ENCODE data around the gene RUFY3.

Gene RUFY3

DNA sequence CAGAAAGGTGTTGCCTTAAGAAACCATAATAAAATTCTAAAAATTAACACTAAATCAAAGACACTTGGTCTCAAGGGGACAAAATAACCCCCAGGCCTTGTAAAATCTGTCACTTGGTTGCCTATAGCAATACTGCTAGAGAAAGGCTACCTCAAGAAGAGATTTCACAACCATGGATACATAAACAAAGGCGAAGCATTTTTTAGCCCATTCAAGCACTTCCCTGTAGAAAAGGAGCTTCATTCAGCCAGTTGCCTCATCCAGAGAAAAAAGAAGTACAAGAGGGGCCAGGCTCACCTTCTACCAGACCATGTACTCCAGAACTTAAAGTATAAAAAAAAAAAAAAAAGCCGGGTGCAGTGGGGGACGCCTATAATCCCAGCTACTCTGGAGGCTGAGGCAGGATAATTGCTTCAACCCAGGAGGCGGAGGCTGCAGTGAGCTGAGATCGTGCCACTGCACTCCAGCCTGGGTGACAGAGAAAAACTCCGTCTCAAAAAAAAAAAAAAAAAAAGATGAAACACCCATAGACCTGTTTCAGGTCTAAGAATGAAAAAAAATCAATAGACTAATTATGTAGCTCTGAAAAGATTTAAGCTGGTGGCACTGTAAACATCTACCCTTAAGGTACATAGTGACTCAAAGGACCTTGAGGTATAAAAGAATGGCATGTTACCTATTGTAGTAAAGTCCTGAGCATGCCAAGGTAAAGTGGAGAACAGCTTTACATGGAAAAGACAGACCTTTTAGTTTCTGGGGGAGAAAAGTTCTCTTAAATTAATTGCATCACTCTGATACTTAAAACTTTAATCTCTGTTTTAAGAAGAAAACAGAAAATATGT is 18.0 kb downstream of the RUFY3 start:
- Mint-ChIP-seq H3K4me1 (peaks cover 27% of the 10 kb centered on the region), H3K27ac (no peak overlapping the region), H3K27me3 (ENCODE audit: low read depth, poor library complexity) (peaks cover 3% of the 10 kb centered on the region), H3K9me3 (no peaks in the 10 kb centered on the region), H3K4me3 (no peak overlapping the region), H3K36me3 (ENCODE audit: low read depth) (no peaks in the 10 kb centered on the region)
- no peak for DNase-seq
- TF ChIP-seq, protein P1, sequence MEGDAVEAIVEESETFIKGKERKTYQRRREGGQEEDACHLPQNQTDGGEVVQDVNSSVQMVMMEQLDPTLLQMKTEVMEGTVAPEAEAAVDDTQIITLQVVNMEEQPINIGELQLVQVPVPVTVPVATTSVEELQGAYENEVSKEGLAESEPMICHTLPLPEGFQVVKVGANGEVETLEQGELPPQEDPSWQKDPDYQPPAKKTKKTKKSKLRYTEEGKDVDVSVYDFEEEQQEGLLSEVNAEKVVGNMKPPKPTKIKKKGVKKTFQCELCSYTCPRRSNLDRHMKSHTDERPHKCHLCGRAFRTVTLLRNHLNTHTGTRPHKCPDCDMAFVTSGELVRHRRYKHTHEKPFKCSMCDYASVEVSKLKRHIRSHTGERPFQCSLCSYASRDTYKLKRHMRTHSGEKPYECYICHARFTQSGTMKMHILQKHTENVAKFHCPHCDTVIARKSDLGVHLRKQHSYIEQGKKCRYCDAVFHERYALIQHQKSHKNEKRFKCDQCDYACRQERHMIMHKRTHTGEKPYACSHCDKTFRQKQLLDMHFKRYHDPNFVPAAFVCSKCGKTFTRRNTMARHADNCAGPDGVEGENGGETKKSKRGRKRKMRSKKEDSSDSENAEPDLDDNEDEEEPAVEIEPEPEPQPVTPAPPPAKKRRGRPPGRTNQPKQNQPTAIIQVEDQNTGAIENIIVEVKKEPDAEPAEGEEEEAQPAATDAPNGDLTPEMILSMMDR (IDR thresholded peaks at IDR 0.05), result no peak

DNA sequence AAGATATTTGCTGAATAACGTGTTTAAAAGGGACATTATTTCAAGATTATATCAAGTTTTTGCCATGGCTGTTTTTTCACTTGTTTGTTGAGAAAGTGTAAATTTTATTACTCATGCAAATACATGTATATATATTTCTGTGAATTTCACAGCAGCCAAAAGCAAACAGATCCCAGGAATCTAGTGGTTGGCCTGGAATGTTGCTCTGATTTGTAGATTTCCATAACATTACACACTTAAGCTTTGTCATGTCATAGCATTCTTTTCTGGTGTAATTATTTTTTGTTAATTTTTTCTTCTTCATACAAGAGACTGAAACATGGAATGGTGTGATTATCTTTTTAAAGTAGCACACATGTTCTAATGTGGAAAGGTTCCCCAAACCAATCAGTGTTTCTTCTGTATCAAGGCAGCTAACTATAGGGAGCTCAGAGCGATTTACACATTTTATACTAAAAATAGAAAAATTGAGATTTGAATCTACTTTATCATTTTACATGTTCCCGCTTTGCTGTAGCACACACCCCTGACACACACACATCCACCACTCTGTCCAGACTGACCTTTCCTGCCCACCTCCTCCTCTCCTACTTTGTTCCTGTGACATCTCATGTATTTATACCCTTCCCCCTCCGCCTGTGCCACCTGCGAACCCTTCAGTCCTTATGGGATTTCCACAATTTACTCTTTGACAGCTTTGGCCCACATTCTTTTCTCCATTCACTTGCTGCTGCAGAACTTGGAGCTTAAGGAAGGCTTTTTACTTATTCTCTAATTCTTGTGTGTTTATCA is 20.3 kb downstream of the RUFY3 start:
- Mint-ChIP-seq H3K9me3 (no peaks in the 10 kb centered on the region), H3K4me1 (peaks cover 21% of the 10 kb centered on the region), H3K27me3 (ENCODE audit: low read depth, poor library complexity) (peaks cover 3% of the 10 kb centered on the region), H3K4me3 (no peak overlapping the region), H3K36me3 (ENCODE audit: low read depth) (no peaks in the 10 kb centered on the region), H3K27ac (peak overlapping the region; percentile 65)
- TF ChIP-seq, protein P1 (IDR thresholded peaks at IDR 0.05), result no peak
- DNase-seq, result no peak

DNA sequence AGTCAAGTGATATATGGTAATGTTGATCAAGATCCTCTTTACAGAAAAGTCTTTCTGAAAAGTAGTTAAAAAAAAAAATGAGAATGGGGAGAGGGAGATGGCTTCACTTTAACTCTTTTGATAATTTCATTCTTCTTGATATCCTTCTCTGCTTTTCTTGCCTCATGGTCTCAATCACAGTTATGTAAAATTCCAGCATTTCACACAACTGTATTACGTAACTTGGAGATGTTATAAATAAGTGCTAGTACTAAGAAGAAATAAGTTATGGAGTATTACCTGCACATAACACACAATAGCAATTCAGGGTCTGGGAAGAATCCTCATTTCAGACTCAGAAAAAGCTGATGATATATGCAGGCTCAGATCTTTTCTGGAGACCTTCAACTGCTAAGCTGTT is 22.0 kb downstream of the RUFY3 start:
- H3K27ac Mint-ChIP-seq, result no peak overlapping the region
- no peak overlapping the region for H3K4me3 Mint-ChIP-seq
- H3K9me3 Mint-ChIP-seq, result no peaks in the 10 kb centered on the region
- peaks cover 21% of the 10 kb centered on the region for H3K4me1 Mint-ChIP-seq
- H3K27me3 Mint-ChIP-seq (ENCODE audit: low read depth, poor library complexity), result no peaks in the 10 kb centered on the region
- H3K36me3 Mint-ChIP-seq (ENCODE audit: low read depth), result no peaks in the 10 kb centered on the region
- TF ChIP-seq, protein P1 (IDR thresholded peaks at IDR 0.05), result no peak
- no peak for DNase-seq

DNA sequence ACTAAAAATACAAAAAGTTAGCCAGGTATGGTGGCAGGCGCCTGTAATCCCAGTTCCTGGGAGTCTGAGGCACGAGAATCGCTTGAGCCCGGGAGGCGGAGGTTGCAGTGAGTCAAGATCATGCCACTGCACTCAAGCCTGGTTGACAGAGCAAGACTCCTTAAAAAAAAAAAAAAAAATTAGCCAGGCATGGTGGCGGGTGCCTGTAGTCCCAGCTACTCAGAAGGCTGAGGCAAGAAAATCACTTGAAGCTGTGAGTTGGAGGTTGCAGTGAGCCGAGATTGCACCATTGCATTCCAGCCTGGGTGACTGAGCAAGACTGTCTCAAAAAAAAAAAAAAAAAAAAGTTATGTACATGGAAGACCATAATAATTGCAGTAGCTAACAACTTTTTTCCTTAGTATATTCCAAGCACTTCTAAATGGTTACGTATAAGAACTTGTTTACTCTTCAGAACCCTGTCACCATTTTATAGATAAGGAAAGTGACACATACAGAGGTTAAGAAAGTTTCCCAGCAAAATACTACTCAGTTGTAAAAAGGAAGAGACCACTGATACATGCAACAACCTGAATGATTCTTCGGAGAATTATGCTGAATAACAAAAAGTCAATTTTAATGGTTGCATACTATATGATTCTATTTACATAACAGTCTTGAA is 24.5 kb downstream of the RUFY3 start:
- TF ChIP-seq, protein P1 (IDR thresholded peaks at IDR 0.05), result no peak
- Mint-ChIP-seq H3K36me3 (ENCODE audit: low read depth) (no peaks in the 10 kb centered on the region), H3K27me3 (ENCODE audit: low read depth, poor library complexity) (no peaks in the 10 kb centered on the region), H3K4me1 (peaks cover 15% of the 10 kb centered on the region), H3K27ac (no peak overlapping the region), H3K9me3 (no peaks in the 10 kb centered on the region), H3K4me3 (no peak overlapping the region)
- no peak for DNase-seq

DNA sequence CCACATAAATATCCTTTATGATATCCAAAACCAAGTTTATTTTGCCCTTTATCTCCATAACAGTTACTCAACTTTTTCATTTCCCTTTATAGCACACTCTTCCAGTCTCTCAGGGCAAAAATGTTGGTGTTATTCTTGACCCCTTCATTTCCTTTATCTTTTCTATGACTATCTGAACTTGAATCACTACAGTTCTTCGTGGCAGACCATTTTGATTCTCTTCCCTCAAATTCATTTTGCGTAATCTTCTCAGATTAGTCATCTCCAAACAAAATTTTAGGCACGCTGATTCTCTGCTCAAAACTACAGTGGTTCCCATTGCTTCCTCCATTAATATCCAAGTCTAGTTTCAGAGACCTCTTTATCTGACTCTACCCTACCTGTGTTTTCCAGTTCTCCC is 26.1 kb downstream of the RUFY3 start:
- TF ChIP-seq, protein P1 (IDR thresholded peaks at IDR 0.05), result no peak
- no peak overlapping the region for H3K4me3 Mint-ChIP-seq
- H3K36me3 Mint-ChIP-seq (ENCODE audit: low read depth), result no peaks in the 10 kb centered on the region
- H3K27me3 Mint-ChIP-seq (ENCODE audit: low read depth, poor library complexity), result no peaks in the 10 kb centered on the region
- peaks cover under 1% of the 10 kb centered on the region for H3K4me1 Mint-ChIP-seq
- no peak for DNase-seq
- no peaks in the 10 kb centered on the region for H3K9me3 Mint-ChIP-seq
- H3K27ac Mint-ChIP-seq, result no peak overlapping the region

Measured in nephron progenitor cell (in vitro differentiated cells).